Endometrium (tissue), 2 donors: ENCODE measurements around the gene DRD3.

Source experiments
- FAIRE-seq: peaks from 2 replicates; lab custom pipeline; 2012; peaks lifted over from hg19 to GRCh38; lab: Jason Lieb, UNC
- donor health status: control.
- donor health status: control.

DRD3 gene

GRCh38 chr3:114179575-114179974 is 723 bp upstream of the DRD3 start:
- FAIRE-seq: no peak

GRCh38 chr3:114176890-114177289 is 2.0 kb downstream of the DRD3 start:
- no peak for FAIRE-seq

GRCh38 chr3:114176487-114176886 is 2.4 kb downstream of the DRD3 start:
- no peak for FAIRE-seq

- FAIRE-seq: no peak
Measured at GRCh38 chr3:114175204-114175987, 3.5 kb downstream of the DRD3 start.

- no peak for FAIRE-seq
Measured at GRCh38 chr3:114171677-114172076, 7.2 kb downstream of the DRD3 start.

- no peak for FAIRE-seq
Measured at GRCh38 chr3:114168150-114168549, 10.7 kb downstream of the DRD3 start.

- no peak for FAIRE-seq
Measured at GRCh38 chr3:114157321-114157720, 21.5 kb downstream of the DRD3 start.

- no peak for FAIRE-seq
Measured at GRCh38 chr3:114155370-114155821, 23.5 kb downstream of the DRD3 start.

GRCh38 chr3:114154321-114154821 is 24.5 kb downstream of the DRD3 start:
- no peak for FAIRE-seq

GRCh38 chr3:114152519-114153151 is 26.2 kb downstream of the DRD3 start:
- FAIRE-seq: no peak

- FAIRE-seq: no peak
Measured at GRCh38 chr3:114151091-114151490, 27.8 kb downstream of the DRD3 start.

- no peak for FAIRE-seq
Measured at GRCh38 chr3:114147251-114147650, 31.6 kb downstream of the DRD3 start.

- FAIRE-seq: no peak
Measured at GRCh38 chr3:114144909-114145688, 33.8 kb downstream of the DRD3 start.

- no peak for FAIRE-seq
Measured at GRCh38 chr3:114143817-114144216, 35.0 kb downstream of the DRD3 start.

- no peak for FAIRE-seq
Measured at GRCh38 chr3:114139836-114140235, 39.0 kb downstream of the DRD3 start.

- no peak for FAIRE-seq
Measured at GRCh38 chr3:114133947-114134346, 44.9 kb downstream of the DRD3 start.

- FAIRE-seq: no peak
Measured at GRCh38 chr3:114132500-114132899, 46.4 kb downstream of the DRD3 start.

GRCh38 chr3:114128826-114129225 is 50.0 kb downstream of the DRD3 start:
- no peak for FAIRE-seq

GRCh38 chr3:114128231-114128630 is 50.6 kb downstream of the DRD3 start:
- FAIRE-seq: no peak

- FAIRE-seq: no peak
Measured at GRCh38 chr3:114127517-114127916, 51.3 kb downstream of the DRD3 start.

GRCh38 chr3:114126461-114126860 is 52.4 kb downstream of the DRD3 start:
- FAIRE-seq: no peak

GRCh38 chr3:114122027-114122709 is 56.7 kb downstream of the DRD3 start:
- FAIRE-seq: peak; percentile 26
